Activated T-helper 1 cell treated with Interleukin-2 at 50 U/mL for 16 hours (primary cell): ENCODE data around the gene C19orf38.

Experiments used
- DNase-seq: peaks from one replicate; pipeline ENCODE4 v3.0.0-alpha.2; 2020; ENCODE audit warnings: low read depth

C19orf38 gene

GRCh38 chr19:10911579-10912363, 63.6 kb downstream of the C19orf38 start:
- DNase-seq, result no peak

- no peak for DNase-seq
These were observed 64.4 kb downstream of the C19orf38 start for GRCh38 chr19:10912619-10913018.

GRCh38 chr19:10913716-10914340, 65.6 kb downstream of the C19orf38 start:
- DNase-seq, result no peak

- DNase-seq, result no peak
These were observed 67.2 kb downstream of the C19orf38 start for GRCh38 chr19:10915130-10916091.

- no peak for DNase-seq
These were observed 68.4 kb downstream of the C19orf38 start for GRCh38 chr19:10916602-10917001.

- DNase-seq, result no peak
These were observed 70.1 kb downstream of the C19orf38 start for GRCh38 chr19:10918359-10918758.
